ENCODE data around the gene CNMD.

GRCh38 chr13:52786766-52787165 lies 47.1 kb upstream of the CNMD start:
- TF ChIP-seq CTCF (IDR thresholded peaks at IDR 0.05) (no peak), MAFK (IDR thresholded peaks at IDR 0.05; ENCODE audit: partially characterized antibody) (no peak), EP300 (IDR thresholded peaks at IDR 0.05) (no peak), POLR2AphosphoS2 (conservative IDR thresholded peaks at IDR 0.05; ENCODE audit: low read length) (no peak), POLR2A (IDR thresholded peaks at IDR 0.05; ENCODE audit: low read length) (no peak), NFE2L2 (conservative IDR thresholded peaks at IDR 0.05; ENCODE audit: low read length) (no peak), BHLHE40 (IDR thresholded peaks at IDR 0.05; ENCODE audit: low read depth, low read length) (no peak), MAX (IDR thresholded peaks at IDR 0.05) (no peak), ZFP36 (IDR thresholded peaks at IDR 0.05; ENCODE audit: borderline replicate concordance, partially characterized antibody) (no peak), E2F6 (IDR thresholded peaks at IDR 0.05; ENCODE audit: borderline replicate concordance, low read depth) (no peak), RCOR1 (IDR thresholded peaks at IDR 0.05; ENCODE audit: low read depth, low read length) (no peak), REST (IDR thresholded peaks at IDR 0.05) (no peak)
